Astrocyte of the cerebellum (primary cell): ENCODE measurements around the gene DRP2.

ENCODE experiments used
- DNase-seq: peaks from one replicate; pipeline ENCODE4 v3.0.0-alpha.2; 2011; ENCODE audit warnings: low read depth
- H3K4me3 ChIP-seq: 2 replicates; pipeline ENCODE4 v1.5.1; 2011; ENCODE audit warnings: mild to moderate bottlenecking, low read depth, low read length, moderate library complexity
- in situ Hi-C: cut with HindIII; loops from 2 replicates; pipeline ENCODE4 v1.10.0; 2017; ENCODE audit warnings: low sequenced_read_pairs
- TF ChIP-seq, protein P1 (sequence below): IDR thresholded peaks from 2 replicates; pipeline ENCODE4 v1.5.1; 2012; ENCODE audit warnings: low read length, low read depth, moderate library complexity, mild to moderate bottlenecking; ENCODE audit errors: missing control alignments

The DRP2 gene

DNA sequence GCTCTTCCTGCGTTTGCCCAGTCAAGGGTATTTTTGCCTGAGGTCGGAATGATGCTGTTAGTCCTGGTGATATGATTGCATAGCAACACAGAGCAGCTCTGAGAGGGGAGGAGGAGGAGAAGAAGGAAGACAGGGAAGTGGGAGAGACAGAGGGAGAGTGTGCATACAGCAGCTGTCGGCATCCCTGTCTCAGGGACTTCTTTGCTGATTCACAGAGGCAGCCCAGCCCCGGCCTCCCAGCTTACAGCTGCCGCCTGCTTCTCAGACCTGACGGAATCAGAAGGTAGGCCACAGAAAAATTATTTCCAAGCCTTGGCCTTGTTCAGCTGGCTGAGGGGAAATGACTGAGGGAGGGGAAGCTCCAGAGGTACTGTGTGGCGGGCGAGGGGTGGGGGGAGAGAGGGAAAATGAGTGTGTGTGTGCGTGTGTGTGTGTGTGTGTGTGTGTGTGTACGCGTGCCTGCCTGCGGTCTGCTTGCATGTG lies 319 bp downstream of the DRP2 start:
- in situ Hi-C loops = no loop called here
- no peak for DNase-seq
- peak overlapping the region; percentile 31 for H3K4me3 ChIP-seq
- TF ChIP-seq, protein P1, sequence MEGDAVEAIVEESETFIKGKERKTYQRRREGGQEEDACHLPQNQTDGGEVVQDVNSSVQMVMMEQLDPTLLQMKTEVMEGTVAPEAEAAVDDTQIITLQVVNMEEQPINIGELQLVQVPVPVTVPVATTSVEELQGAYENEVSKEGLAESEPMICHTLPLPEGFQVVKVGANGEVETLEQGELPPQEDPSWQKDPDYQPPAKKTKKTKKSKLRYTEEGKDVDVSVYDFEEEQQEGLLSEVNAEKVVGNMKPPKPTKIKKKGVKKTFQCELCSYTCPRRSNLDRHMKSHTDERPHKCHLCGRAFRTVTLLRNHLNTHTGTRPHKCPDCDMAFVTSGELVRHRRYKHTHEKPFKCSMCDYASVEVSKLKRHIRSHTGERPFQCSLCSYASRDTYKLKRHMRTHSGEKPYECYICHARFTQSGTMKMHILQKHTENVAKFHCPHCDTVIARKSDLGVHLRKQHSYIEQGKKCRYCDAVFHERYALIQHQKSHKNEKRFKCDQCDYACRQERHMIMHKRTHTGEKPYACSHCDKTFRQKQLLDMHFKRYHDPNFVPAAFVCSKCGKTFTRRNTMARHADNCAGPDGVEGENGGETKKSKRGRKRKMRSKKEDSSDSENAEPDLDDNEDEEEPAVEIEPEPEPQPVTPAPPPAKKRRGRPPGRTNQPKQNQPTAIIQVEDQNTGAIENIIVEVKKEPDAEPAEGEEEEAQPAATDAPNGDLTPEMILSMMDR = no peak

- in situ Hi-C loops = no loop called here
- DNase-seq = no peak
- TF ChIP-seq, protein P1 = no peak
- H3K4me3 ChIP-seq = peak overlapping the region; percentile 31
Observed at GRCh38 chrX:101220662-101221260, 1.2 kb downstream of the DRP2 start.

DNA sequence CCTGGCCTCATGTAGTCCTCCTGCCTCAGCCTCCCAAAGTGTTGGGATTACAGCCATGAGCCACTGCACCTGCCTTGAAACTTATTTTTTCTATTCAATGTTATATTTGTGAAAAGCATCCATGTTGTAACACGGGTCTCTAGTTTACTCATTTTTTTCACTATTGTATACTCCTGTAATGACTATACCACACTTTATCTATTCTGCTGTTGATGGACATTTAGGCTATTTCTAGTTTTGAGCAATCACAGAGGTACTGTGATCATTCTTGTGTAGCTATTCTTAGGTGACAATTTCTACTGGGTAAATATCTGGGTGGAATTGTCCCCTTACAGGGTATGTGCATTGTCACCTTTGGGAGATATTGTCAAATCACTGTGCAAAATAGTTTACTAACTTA lies 3.6 kb downstream of the DRP2 start:
- no peak for DNase-seq
- in situ Hi-C loops = no loop called here
- TF ChIP-seq, protein P1 = no peak
- H3K4me3 ChIP-seq = no peak overlapping the region

- H3K4me3 ChIP-seq = no peak overlapping the region
- TF ChIP-seq, protein P1 = no peak
- in situ Hi-C loops = no loop called here
- peak; percentile 24 for DNase-seq
Observed at GRCh38 chrX:101229170-101229569, 9.6 kb downstream of the DRP2 start.

DNA sequence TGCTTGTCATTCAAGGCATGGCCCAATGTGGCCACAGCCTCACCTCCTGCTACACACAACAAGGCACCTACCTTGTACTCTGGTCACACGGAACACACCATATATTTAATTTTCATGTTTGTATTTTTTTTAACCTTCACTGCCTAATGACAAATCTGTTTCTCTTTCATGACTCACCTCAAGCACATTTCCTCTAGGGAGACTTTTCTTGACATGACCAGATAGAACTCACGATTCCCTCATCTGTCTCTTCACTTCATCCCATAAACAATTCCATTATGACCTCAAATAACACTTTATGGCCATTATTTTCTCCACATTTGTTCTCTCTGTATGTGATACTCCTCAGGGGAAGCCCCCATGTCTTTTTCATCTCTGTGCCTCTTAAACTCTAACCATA lies 11.1 kb downstream of the DRP2 start:
- no peak for DNase-seq
- in situ Hi-C loops = no loop called here
- TF ChIP-seq, protein P1 = no peak
- H3K4me3 ChIP-seq = no peak overlapping the region

GRCh38 chrX:101231080-101231479 lies 11.5 kb downstream of the DRP2 start:
- H3K4me3 ChIP-seq = no peak overlapping the region
- in situ Hi-C loops = no loop called here
- TF ChIP-seq, protein P1 = no peak
- DNase-seq = no peak

DNA sequence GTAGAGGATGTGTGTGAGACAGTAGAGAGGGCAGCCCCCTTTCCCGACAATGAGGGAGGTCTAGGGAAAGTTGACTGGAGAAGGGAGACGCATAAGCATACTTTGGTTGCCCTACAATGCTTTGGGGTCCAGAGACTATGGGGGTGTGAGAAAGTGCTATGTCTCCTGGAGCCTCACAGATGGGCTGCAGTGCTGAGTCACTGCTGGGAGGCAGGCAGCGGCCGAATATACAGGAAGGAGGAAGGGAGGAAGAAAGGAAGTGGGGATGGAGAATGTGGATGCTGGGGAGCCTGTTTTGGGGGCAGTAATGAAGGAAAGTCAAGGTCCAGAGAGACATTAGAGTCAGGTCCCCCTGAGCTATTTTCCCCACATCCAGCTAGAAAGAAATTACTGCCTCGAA lies 12.7 kb downstream of the DRP2 start:
- no peak for DNase-seq
- H3K4me3 ChIP-seq = no peak overlapping the region
- TF ChIP-seq, protein P1 = no peak
- in situ Hi-C loops = no loop called here
